ENCODE results near the gene TBC1D22B. TPM values are rescaled to one million over a fixed set of nuclear protein-coding genes. Genes with fewer than 3 reads are reported as not detected.
A peak's percentile ranks its signal among the peaks of the same experiment; 100 is the strongest.
"Not testable (repeated sequence)": the region's sequence is repeated elsewhere in the genome, so short reads cannot be mapped to it uniquely, and the experiment has no call there.

The TBC1D22B gene
- total RNA-seq, 1 experiment from 2014 or later: 6.6 TPM

DNA sequence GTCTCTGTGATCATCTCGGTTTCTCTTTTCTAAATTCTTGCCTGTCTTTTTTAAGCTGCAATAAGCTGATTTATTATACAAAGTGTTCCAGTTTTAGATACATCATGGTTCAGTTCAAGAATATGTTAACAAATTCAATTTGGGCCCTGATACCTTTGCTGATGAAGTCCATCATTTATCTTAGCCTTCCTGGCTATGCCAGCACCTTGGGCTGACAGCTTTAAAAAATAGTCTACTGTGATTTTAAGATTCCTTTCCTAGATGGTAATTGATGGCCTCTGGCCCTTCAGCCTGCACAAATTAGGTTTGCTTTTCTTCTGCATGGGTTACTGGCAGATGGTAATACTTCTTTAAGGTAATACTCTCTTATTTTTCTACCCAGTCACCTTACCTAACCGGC is 7.4 kb downstream of the TBC1D22B start:
- no peak for DNase-seq (ENCODE audit: low read depth)

DNA sequence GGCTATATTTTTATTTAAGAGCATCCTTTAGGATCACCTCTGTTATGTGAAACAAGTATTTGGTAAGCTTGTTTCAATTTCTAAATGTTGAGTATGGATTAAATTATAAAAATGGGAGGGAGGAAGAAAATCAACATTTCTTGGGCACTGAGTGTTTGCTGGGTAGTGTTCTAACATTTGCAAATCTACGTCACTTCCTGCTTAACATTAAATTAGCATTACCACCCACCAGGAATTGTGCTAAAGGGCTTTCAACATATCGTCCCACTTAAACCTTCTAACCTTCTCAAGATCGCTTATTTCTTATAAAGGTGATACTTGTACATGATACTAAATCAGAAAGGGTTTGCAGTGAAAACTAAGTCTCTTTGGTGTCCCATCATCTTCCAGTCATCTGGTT is 8.3 kb downstream of the TBC1D22B start:
- no peak for DNase-seq (ENCODE audit: low read depth)

DNA sequence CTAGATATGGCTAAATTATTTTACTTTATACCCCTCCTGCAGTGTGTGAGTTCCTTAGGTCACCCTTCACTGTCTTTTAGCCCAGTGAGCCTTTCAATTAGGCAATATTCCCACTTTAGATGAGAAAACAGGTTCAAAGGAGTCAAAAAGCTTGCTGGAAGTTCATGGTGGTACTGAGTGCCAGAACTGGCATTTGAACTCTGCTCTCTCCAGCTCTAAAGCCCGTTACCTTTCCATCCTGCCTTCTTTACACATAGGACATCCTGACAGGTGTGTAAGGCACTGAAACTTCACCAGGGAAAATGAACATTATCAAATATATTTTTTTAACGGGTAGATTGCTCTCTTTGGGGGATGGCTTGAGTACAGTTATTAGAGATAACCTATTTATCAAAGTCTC is 11.5 kb downstream of the TBC1D22B start:
- DNase-seq (ENCODE audit: low read depth): no peak

DNA sequence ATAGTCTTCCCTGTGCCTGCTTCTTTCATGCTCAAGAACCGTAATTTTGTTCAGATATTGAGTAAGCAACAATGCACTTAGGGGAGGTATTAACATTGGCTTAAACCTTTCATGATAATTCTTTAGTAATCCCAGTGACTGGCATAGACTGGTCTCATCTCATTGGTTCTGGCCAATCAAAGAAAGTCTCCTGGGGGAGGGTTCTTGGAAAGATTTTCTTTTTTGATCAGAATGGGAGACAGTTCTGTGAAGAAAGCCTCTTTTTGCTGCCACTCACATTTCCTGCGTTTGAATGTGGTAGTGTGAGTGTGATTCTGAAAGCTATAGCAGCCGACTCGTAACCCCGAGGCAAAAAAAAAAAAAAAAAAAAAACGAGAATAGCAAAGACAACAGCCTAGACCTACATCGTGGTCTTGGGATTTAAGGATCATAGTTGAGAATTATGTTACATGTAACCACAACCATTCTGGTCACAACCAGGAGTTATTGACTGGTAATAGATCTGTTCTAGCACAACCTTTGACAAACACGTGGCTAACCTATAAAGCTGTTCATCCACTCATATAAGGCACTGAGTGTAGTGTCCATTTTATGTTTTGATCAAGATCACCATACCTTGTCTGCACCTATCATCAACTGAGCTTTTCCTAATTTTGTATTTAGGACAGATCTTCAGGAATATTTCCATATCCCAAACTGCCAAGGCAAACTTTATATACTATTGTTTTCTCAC is 15.4 kb downstream of the TBC1D22B start:
- DNase-seq (ENCODE audit: low read depth): no peak

DNA sequence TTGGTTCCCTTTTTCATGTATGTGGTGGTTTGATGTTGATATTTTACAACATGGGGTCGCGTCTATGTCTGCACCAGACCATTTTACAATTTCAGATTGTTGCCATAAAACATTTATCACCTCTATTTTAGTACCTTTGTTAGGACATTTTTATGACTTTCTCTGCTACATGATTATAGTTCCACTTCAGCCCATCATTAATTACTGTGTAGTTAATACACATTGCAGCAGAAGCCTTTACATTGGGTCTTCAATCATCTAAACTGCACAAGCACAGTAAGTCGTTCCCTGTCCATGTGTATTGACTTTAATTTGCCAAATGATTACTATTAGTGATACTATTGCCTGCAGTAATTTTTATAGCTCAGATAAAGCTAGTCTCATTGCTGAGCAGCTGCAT is 16.1 kb downstream of the TBC1D22B start:
- DNase-seq (ENCODE audit: low read depth): no peak

DNA sequence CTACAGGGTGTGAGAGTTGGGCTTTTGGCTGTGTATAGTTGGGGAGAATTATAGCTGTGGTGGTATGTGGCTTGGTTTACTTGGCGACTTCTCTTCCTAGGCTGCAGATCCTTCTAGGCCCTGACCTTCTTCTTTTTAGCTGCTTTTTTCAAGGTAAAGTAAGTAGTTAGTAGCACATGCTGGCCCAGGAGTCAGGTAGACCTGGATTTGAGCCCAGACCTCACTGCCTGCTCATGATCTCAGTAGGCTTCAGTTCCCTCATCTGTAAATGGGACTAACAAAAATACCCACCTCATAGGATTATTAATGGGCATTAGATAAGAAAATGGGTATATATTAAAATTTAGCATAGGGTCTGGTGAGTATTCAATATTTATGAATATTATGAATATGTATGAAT is 17.8 kb downstream of the TBC1D22B start:
- DNase-seq (ENCODE audit: low read depth): no peak

DNA sequence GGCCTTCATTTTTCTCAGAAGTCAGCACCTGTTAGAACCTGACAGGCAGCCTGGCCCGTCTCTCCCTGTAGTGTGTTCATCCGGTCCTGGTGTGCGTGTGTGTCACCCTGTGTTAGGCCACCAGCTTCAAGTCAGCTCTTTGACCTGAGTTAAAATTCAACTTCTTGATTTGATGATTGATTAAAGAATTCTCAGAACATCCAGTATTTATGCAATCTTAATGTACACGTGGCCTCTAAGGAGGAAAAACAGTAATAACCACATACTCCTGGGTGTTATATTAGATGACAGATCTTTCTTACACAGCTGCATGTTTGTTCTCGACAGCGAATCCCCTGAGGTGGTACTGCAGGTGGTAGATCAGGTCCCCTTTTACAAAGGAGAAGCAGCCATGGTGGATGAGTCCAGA is 19.4 kb downstream of the TBC1D22B start:
- DNase-seq (ENCODE audit: low read depth): no peak

DNA sequence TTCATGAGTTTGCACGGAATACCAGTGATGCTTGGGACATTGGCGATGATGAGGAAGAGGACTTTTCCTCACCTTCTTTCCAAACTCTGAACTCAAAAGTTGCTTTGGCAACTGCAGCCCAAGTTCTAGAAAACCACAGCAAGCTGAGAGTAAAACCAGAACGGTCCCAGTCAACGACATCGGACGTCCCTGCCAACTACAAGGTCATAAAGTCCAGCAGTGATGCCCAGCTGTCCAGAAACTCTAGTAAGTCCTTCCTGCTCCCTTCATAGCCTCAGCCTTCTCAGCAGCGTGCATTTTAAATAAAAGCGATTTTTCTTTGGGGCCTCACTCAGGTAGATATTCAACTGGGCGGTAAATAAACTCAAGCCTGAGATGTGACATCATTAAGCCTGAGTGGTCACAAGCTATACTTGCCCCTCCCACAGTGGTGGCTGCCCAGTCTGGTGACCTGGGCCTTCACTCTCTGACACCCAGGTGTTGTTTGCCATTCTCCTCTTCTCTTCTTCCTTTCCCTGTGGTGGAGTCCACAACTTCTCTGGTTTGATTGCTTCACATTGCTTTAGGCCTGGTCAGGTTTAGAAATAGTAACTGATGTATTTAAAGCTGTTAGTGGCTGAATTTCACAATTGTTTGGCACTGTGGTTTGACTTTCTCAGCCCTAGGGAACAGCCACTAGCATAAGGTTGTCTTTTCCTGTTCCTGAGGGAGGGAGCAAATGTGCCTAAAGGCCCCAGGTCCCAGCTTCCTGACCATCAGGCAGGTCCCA is 22.0 kb downstream of the TBC1D22B start:
- DNase-seq (ENCODE audit: low read depth): peak; percentile 59

DNA sequence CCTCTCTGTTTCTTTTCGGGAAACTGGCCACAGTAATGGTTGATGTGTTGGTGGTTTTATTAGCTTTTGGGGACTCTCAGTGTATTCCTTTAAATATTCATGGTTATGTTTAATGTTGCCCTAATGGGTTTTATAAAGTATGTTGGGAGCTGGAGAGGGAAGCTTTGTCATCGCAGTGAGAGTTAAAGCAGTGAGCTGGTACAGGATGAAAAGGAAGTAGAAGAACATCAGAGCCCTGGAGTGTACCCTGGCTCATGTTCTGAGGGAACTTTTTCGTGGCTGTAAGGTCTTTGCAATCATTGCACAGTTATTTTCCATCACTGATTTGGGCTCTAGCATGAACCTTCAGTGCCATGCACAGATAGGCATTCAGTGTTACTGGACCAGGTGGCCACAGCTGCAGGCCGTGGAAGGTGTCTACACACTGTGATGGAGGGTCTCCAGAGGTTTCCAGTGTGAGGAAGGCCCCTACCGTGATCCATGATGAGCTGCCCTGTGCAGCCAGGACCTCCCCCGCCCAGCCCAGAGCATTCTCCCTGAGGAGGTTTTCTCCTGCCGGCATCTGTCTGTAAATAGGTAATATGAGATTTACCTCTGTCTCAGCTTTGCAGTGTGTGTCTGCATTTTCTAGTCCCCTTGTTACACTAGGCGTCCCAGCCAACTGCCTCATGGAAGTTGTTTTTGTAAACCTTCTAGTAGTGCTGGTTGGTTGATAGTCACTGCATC is 22.8 kb downstream of the TBC1D22B start:
- DNase-seq (ENCODE audit: low read depth): no peak

DNA sequence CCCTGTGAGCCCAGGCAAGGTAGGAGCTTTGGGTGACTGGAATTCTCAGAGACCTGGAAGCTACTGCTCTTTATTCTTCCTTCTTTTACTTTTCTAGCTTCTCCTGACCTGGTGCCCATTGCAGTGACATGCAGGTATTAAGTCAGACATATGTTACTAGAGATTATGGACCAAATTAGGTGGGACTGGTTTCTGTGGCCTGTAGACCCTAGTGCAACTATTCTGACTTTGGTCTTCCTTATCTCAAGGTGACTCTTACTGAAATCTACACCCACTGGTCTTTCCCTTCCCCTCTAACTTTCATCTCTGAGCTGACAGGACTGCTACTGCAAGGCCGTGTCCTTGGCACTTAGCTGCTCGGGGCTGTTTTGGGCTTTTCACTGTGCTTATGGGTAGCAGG is 24.8 kb downstream of the TBC1D22B start:
- no peak for DNase-seq (ENCODE audit: low read depth)

DNA sequence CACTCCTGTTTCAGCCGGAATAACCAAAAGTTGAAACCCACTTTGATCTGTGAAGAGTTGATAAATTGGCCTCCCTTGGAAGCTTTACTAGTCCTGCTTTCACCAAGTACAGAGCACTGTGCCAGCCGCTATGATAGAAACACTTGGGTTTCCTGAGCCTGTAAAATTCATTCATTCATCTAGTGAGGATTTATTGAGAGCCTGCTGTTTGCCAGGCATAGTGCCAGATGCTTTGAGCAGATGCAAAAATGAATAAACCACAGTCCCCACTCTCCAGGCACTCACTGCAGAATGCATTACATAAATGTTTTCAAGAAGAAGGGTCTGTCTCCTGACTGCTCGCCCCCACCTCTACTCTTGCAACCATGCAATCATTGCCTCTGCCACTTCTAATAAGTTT is 25.7 kb downstream of the TBC1D22B start:
- DNase-seq (ENCODE audit: low read depth): no peak

DNA sequence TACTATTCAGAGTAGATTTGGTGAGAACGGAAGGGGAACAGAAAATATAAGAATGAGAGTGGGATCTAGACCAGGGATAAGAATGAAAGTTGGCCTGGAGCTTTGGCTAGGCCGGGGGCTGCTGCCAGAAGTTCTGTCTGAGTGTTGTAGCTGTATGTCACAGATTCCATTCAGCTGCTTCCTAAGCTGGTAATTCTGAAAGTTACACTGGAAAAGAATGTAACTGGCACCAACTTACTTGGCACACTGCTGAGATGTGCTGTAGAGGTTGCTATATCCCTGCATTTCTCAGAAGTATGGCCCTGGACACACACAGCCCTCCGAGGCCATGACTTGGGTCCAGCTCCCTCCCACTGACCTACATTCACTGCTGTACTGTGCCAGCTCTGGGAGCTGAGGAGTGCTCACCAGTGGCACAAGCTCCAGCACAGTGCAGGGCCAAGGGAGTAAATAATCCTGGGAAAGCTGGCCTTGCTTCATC is 26.1 kb downstream of the TBC1D22B start:
- no peak for DNase-seq (ENCODE audit: low read depth)

DNA sequence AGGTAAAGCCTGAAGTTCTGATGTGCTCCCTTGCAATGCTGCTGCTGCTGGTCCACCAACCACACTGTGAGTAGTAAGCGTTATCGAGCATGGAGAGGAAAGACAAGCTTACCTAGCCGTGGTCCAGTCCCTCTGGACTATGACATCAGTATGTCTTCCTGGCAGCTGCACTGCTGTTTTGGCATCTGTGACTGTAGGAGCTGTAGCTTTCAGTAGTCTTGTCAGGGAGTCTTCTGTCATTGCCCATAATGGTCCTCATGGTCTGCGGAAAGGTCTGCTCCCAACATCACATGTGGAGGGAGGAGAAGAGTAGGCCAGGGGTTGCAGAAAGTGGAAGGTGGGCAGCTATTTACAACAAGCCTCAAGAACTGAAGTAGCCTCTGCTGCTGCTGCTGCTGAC is 27.2 kb downstream of the TBC1D22B start:
- no peak for DNase-seq (ENCODE audit: low read depth)

DNA sequence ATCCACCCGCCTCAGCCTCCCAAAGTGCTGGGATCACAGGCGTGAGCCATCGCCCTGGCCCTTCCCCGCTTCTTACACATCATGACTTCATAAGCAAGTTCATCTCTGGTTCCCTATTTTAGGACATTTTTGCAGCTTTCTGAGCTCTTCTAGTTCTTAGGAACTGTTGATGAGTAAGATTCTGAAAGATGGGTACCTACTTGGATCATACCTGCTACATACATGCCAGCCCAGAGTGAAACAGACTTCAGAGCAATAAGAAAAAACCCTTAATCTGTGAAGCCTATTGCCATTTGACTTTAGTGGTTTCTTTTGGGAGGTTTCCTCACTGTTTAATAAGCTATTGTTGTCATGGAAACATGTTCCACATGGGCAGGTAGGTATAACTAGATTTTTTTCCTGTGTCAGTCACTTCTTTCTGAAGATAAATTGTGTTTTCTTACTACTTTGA is 28.3 kb downstream of the TBC1D22B start:
- DNase-seq (ENCODE audit: low read depth): no peak

DNA sequence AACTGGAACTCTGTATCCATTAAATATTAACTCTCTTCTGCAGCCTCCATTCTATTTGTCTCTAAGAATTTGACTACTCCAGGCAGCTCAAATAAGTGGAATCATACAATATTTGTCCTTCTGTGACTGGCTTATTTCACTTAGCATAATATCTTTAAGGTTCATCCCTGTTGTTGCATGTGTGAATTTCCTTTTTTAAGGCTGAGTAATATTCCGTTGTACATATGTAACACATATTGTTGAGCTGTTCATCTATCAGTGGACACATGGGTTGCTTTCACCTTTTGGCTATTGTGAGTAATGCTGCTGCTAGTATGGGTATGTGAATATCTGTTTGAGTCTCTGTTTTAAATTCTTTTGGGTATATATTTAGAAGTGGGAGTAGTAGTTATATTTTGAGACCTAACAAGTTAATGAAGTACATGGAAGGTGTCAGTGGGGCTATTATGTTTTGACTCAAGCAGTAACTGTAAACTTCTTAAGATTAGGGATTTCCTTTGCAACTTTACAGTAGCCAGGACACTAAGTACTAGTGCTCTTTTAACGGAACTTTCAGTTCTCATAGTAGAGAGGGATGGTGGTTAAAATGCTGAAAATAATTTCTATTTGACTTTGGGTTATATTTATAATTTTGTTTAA is 30.1 kb downstream of the TBC1D22B start:
- DNase-seq (ENCODE audit: low read depth): no peak

DNA sequence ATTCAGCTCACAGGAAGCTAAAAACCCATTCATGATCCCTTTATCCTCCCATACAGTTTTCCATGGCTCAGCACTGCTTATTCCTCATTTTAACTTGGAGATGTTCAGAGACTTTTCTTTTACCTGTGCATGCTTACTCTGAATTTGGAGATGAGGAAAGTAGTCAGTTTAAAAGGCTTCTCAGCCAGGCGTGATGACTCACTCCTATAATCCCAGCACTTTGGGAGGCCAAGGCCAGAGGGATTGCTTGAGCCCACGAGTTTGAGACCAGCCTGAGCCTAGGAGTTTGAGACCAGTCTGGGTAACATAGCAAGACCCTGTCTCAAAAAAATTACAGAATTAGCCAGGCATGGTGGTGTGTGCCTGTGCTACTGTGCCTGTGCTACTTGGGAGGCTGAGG is 30.7 kb downstream of the TBC1D22B start:
- DNase-seq (ENCODE audit: low read depth): no peak

DNA sequence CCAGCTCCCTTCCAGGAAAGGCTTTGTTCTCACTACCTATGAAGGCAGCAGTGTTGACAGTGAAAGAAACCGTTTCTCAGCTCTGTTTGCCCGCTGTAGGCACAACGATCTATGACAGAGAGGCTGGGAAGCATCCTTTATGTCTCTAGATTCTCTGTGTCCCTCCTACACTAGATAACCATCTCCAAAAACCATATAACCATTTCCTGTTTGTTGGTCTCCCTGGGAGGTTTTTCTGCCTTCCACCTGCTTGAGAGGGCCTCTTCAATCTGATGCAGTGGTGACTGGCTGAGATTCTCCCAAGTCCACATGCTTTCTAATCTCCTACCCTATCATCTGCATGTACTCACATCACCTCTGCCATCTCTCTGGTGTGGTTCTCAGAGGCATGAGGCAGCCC is 32.4 kb downstream of the TBC1D22B start:
- no peak for DNase-seq (ENCODE audit: low read depth)

DNA sequence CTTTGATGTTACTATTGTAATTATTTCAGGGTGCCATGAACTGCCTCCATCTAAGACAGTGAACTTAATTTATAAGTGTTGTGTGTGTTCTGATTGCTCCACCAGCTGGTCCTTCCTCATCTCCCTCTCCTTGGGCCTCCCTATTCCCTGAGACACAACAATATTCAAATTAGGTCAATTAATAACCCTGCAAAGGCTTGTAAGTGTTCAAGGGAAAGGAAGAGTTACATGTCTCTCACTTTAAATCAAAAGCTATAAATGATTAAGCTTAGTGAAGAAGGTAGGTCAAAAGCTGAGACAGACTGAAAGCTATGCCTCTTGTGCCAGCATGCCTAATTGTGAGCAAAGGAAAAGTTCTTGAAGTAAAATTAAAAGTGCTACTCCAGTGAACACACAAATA is 35.9 kb downstream of the TBC1D22B start:
- no peak for DNase-seq (ENCODE audit: low read depth)

DNA sequence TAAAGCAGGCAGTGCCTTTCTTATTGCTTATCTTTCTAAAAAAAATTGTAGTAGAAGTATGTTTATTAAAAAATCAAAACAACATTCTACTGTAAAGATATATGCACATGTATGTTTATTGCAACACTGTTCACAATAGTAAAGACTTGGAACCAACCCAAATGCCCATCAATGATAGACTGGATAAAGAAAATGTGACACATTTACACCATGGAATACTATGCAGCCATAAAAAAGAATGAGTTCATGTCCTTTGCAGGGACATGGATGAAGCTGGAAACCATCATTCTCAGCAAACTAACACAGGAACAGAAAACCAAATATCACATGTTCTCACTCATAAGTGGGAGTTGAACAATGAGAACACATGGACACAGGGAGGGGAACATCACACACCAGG is 40.1 kb downstream of the TBC1D22B start:
- DNase-seq (ENCODE audit: low read depth): not testable (repeated sequence)

DNA sequence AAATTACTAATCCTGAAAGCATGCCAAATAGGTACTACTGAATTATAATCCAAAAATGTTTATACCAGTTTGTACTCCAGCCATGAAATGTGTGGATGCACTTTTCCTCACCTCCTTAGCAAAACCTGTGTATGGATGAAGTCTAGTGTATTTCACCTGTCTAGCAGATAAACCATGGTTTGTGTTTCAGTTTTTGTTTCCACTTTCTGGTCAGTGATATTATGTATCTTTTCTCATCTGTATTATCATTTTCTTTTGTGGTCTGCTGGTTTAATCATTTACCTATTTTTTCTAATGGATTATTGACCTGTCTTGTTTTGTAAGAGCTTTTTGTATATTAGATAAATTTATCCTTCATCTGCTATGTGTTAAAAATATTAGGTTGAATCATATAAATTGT is 41.4 kb downstream of the TBC1D22B start:
- DNase-seq (ENCODE audit: low read depth): no peak

DNA sequence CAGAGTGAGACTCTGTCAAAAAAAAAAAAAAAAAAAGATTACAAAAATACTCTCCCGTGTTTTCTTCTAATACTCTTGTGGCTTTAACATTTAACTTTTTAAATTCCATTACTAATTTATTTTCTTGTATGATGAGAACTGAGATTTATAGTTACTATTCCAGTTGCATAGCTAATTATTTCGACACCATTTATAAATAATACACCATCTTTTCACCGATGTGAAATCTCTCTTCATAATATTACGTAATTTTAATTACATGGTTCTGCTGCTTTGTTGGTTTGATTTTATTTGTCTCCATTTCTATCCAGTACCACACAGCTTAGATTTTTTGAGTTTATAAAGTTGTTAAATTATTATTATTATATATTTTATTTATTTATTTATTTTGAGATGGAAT is 42.4 kb downstream of the TBC1D22B start:
- DNase-seq (ENCODE audit: low read depth): no peak

Measured in LHCN-M2 (cell line).